ENCODE results near the gene CACFD1. TPM values are rescaled to one million over a fixed set of nuclear protein-coding genes. Genes with fewer than 3 reads are reported as not detected.

The CACFD1 gene
- polyA plus RNA-seq, 3 donors, result 5.0 to 6.7 (median 5.1) TPM

GRCh38 chr9:133505186-133505830 is 45.5 kb downstream of the CACFD1 start:
- peaks cover 3 to 13% of the 10 kb centered on the region in 2 donors for H3K27me3 ChIP-seq (ENCODE audit: control insufficient read depth in 2 of 2, insufficient read depth in 2 of 2, low read length in 2 of 2)
- no peak for DNase-seq
- Mint-ChIP-seq H3K27me3 (ENCODE audit: low read depth in 3 of 3) (peaks cover 6 to 27% (median 22%) of the 10 kb centered on the region in 3 donors), H3K27ac (no peak overlapping the region), H3K9me3 (peaks cover 6 to 22% (median 20%) of the 10 kb centered on the region in 7 donors), H3K4me1 (peaks cover 2% of the 10 kb centered on the region), H3K4me3 (no peak overlapping the region), H3K36me3 (no peaks in the 10 kb centered on the region)
- no peaks in the 10 kb centered on the region for H3K4me1 ChIP-seq (ENCODE audit: control insufficient read depth in 1 of 2, insufficient read depth in 2 of 2, low read length in 2 of 2)
- no peak overlapping the region for H3K4me2 ChIP-seq (replicated peaks; ENCODE audit: extremely low read depth, low read length, poor library complexity, severe bottlenecking)
- H3K36me3 ChIP-seq (replicated peaks in 1 of 2; ENCODE audit: control insufficient read depth in 1 of 2, insufficient read depth in 2 of 2, low read length in 2 of 2), result no peaks in the 10 kb centered on the region
- H3K9ac ChIP-seq (ENCODE audit: insufficient read depth, low read length, poor library complexity, severe bottlenecking), result no peak overlapping the region
- H3K9me3 ChIP-seq (replicated peaks in 1 of 2; ENCODE audit: control insufficient read depth in 1 of 2, insufficient read depth in 1 of 2, low read length in 2 of 2), result peaks cover 7 to 16% of the 10 kb centered on the region in 2 donors
- H3K4me3 ChIP-seq (replicated peaks in 1 of 3; ENCODE audit: low read depth in 2 of 3, low read length in 3 of 3), result no peak overlapping the region
- no peak overlapping the region for H2AFZ ChIP-seq (ENCODE audit: insufficient read depth, low read depth, low read length, poor library complexity, severe bottlenecking)
- no peaks in the 10 kb centered on the region for H3K79me2 ChIP-seq (ENCODE audit: insufficient read depth, low read length)
- H4K20me1 ChIP-seq (ENCODE audit: insufficient read depth, low read length), result no peaks in the 10 kb centered on the region
- TF ChIP-seq CTCF (IDR thresholded peaks at IDR 0.05), result no peak
- no peak overlapping the region for H3K27ac ChIP-seq (ENCODE audit: low read depth in 1 of 2, low read length in 2 of 2)
- WGBS (ENCODE audit: insufficient coverage), result 95% methylated on average over 11 of the region's 13 CpGs
- intact Hi-C loops (cut with micrococcal nuclease), result no loop called here

GRCh38 chr9:133505901-133506652 is 46.3 kb downstream of the CACFD1 start:
- H3K4me3 Mint-ChIP-seq, result no peak overlapping the region
- Histone ChIP-seq H3K79me2 (ENCODE audit: insufficient read depth, low read length) (no peaks in the 10 kb centered on the region), H3K27ac (ENCODE audit: low read depth in 1 of 2, low read length in 2 of 2) (no peak overlapping the region), H3K4me1 (ENCODE audit: control insufficient read depth in 1 of 2, insufficient read depth in 2 of 2, low read length in 2 of 2) (no peaks in the 10 kb centered on the region), H3K36me3 (replicated peaks in 1 of 2; ENCODE audit: control insufficient read depth in 1 of 2, insufficient read depth in 2 of 2, low read length in 2 of 2) (no peaks in the 10 kb centered on the region), H3K4me3 (replicated peaks in 1 of 3; ENCODE audit: low read depth in 2 of 3, low read length in 3 of 3) (no peak overlapping the region), H3K9ac (ENCODE audit: insufficient read depth, low read length, poor library complexity, severe bottlenecking) (no peak overlapping the region), H2AFZ (ENCODE audit: insufficient read depth, low read depth, low read length, poor library complexity, severe bottlenecking) (no peak overlapping the region), H4K20me1 (ENCODE audit: insufficient read depth, low read length) (no peaks in the 10 kb centered on the region), H3K4me2 (replicated peaks; ENCODE audit: extremely low read depth, low read length, poor library complexity, severe bottlenecking) (no peak overlapping the region), H3K9me3 (replicated peaks in 1 of 2; ENCODE audit: control insufficient read depth in 1 of 2, insufficient read depth in 1 of 2, low read length in 2 of 2) (peaks cover 7 to 15% of the 10 kb centered on the region in 2 donors), H3K27me3 (ENCODE audit: control insufficient read depth in 2 of 2, insufficient read depth in 2 of 2, low read length in 2 of 2) (peaks cover 3 to 13% of the 10 kb centered on the region in 2 donors)
- 95% methylated on average over 23 of the region's 23 CpGs for WGBS (ENCODE audit: insufficient coverage)
- intact Hi-C loops (cut with micrococcal nuclease), result no loop called here
- peaks cover 4 to 20% (median 17%) of the 10 kb centered on the region in 7 donors for H3K9me3 Mint-ChIP-seq
- H3K4me1 Mint-ChIP-seq, result peaks cover 2% of the 10 kb centered on the region
- DNase-seq, result no peak
- peaks cover 6 to 27% (median 25%) of the 10 kb centered on the region in 3 donors for H3K27me3 Mint-ChIP-seq (ENCODE audit: low read depth in 3 of 3)
- no peak for TF ChIP-seq CTCF (IDR thresholded peaks at IDR 0.05)
- no peak overlapping the region for H3K27ac Mint-ChIP-seq
- H3K36me3 Mint-ChIP-seq, result no peaks in the 10 kb centered on the region
